Upper lobe of left lung (tissue), 6 donors: ENCODE measurements around the gene CKAP2L. TPM values are rescaled to one million over a fixed set of nuclear protein-coding genes. Genes with fewer than 3 reads are reported as not detected.
A peak's percentile ranks its signal among the peaks of the same experiment; 100 is the strongest.

Experiments
- ATAC-seq, 2 donors: fragments of 200-7000 bp; cut with Tn5 transposase; one replicate each; pipeline ENCODE4 v1.9.1; 2022; ENCODE audit warnings: mild to moderate bottlenecking in 2 of 2, moderate library complexity in 2 of 2; ENCODE audit not compliant: low FRiP score in 2 of 2
- DNase-seq, 2 donors: peaks; one replicate each; pipeline ENCODE4 v3.0.0-alpha.2; 2019 to 2020
- H3K27ac ChIP-seq, 4 donors: fragments of 200-600 bp; sonication (generic); one replicate each; pipeline ENCODE4 v1.5.1; 2016 to 2019
- H3K27me3 ChIP-seq, 4 donors: fragments of 200-600 bp; sonication (generic); one replicate each; pipeline ENCODE4 v1.5.1; 2017 to 2019
- H3K36me3 ChIP-seq, 4 donors: fragments of 200-600 bp; sonication (generic); one replicate each; pipeline ENCODE4 v1.5.1; 2016 to 2019
- H3K4me1 ChIP-seq, 4 donors: fragments of 200-600 bp; sonication (generic); one replicate each; pipeline ENCODE4 v1.5.1; 2018 to 2019
- H3K4me3 ChIP-seq, 4 donors: fragments of 200-600 bp; sonication (generic); one replicate each; pipeline ENCODE4 v1.5.1; 2017 to 2019; ENCODE audit warnings: mild to moderate bottlenecking in 2 of 4, moderate library complexity in 1 of 4
- H3K9me3 ChIP-seq, 4 donors: fragments of 200-600 bp; sonication (generic); one replicate each; pipeline ENCODE4 v1.5.1; 2018 to 2019
- CTCF ChIP-seq, 6 experiments: fragments of 450-650 bp in 4 of 6; fragments of 200-600 bp in 2 of 6; sonication (generic) in 2 of 6; IDR thresholded peaks; one replicate each; pipeline ENCODE4 v1.5.1; 2016 to 2019; ENCODE audit warnings: antibody characterized with exemption in 6 of 6
- EP300 ChIP-seq, 4 donors: sonication (generic); formaldehyde crosslinking; IDR thresholded peaks; one replicate each; pipeline ENCODE4 v1.5.1; 2017; ENCODE audit warnings: antibody characterized with exemption in 4 of 4, control low read depth in 2 of 4
- POLR2A ChIP-seq, 4 donors: fragments of 450-650 bp; IDR thresholded peaks; one replicate each; pipeline ENCODE4 v1.5.1; 2016 to 2017; ENCODE audit warnings: antibody characterized with exemption in 4 of 4, mild to moderate bottlenecking in 2 of 4
- POLR2AphosphoS5 ChIP-seq, 2 donors: sonication (generic); formaldehyde crosslinking; IDR thresholded peaks; one replicate each; pipeline ENCODE4 v1.5.1; 2017; ENCODE audit warnings: antibody characterized with exemption in 2 of 2
- WGBS, 2 donors: methylation state at CpG; one replicate each; pipeline ENCODE4 v1.1.5; 2017 to 2018; 5-methylcytosine and 5-hydroxymethylcytosine counted together
- total RNA-seq, 6 donors: library from RNA; depleted of rRNA in 4 of 6; stranded (reverse); fragments of >200 nt in 4 of 6; gene quantifications; one replicate each; pipeline versions ENCODE4 v1.1.0 to v1.2.1, GENCODE V29; 2016 to 2021
- donor health status: DM: no; HTN: no; CAD: no; lungs with moderate emphysema.
- donor health status: DM: no; HTN: yes; CAD: no; lungs with severe emphysema.

Gene CKAP2L
- total RNA-seq, 6 donors from 2014 or later: 0.49 to 2.3 (median 1.7) TPM

GRCh38 chr2:112811276-112811831 lies 46.9 kb upstream of the CKAP2L start:
- DNase-seq (no peak), ATAC-seq (no peak)
- Histone ChIP-seq H3K4me1 (peaks cover 15 to 26% (median 22%) of the 10 kb centered on the region in 4 donors), H3K9me3 (peaks cover 0 to 2% (median 0%) of the 10 kb centered on the region in 4 donors), H3K27me3 (no peaks in the 10 kb centered on the region), H3K4me3 (no peak overlapping the region), H3K27ac (peak overlapping the region in 1 of 4 donors; percentile 73), H3K36me3 (no peaks in the 10 kb centered on the region)
- TF ChIP-seq POLR2AphosphoS5 (IDR thresholded peaks at IDR 0.05): no peak
- TF ChIP-seq CTCF (IDR thresholded peaks at IDR 0.05): no peak
- no peak for TF ChIP-seq EP300 (IDR thresholded peaks at IDR 0.05)
- no peak for TF ChIP-seq POLR2A (IDR thresholded peaks at IDR 0.05)
- 61 to 72% methylated on average over 3 of the region's 3 CpGs for whole genome bisulfite sequencing, 2 donors

GRCh38 chr2:112809112-112809511 lies 44.7 kb upstream of the CKAP2L start:
- Histone ChIP-seq H3K4me3 (no peak overlapping the region), H3K36me3 (no peaks in the 10 kb centered on the region), H3K4me1 (peaks cover 15 to 26% (median 22%) of the 10 kb centered on the region in 4 donors), H3K27me3 (no peaks in the 10 kb centered on the region), H3K9me3 (peaks cover 0 to 2% (median 0%) of the 10 kb centered on the region in 4 donors), H3K27ac (no peak overlapping the region)
- no peak for DNase-seq
- TF ChIP-seq POLR2A (IDR thresholded peaks at IDR 0.05): no peak
- TF ChIP-seq CTCF (IDR thresholded peaks at IDR 0.05): no peak
- ATAC-seq: no peak

- WGBS, 2 donors: 94 to 100% methylated on average over 3 of the region's 3 CpGs
- ATAC-seq (no peak), DNase-seq (no peak)
- no peaks in the 10 kb centered on the region for H3K27me3 ChIP-seq
- TF ChIP-seq CTCF (IDR thresholded peaks at IDR 0.05): peak in 1 of 6 experiments; percentile 24
- TF ChIP-seq EP300 (IDR thresholded peaks at IDR 0.05): no peak
- H3K36me3 ChIP-seq: no peaks in the 10 kb centered on the region
- H3K27ac ChIP-seq: no peak overlapping the region
- H3K9me3 ChIP-seq: peaks cover 0 to 2% (median 0%) of the 10 kb centered on the region in 4 donors
- H3K4me1 ChIP-seq: peaks cover 12% of the 10 kb centered on the region in 4 donors
- H3K4me3 ChIP-seq: no peak overlapping the region
Observed at GRCh38 chr2:112807233-112807807, 42.9 kb upstream of the CKAP2L start.

GRCh38 chr2:112805542-112805941 lies 41.1 kb upstream of the CKAP2L start:
- DNase-seq (no peak), ATAC-seq (no peak)
- Histone ChIP-seq H3K4me3 (no peak overlapping the region), H3K4me1 (no peaks in the 10 kb centered on the region), H3K27me3 (no peaks in the 10 kb centered on the region), H3K36me3 (no peaks in the 10 kb centered on the region), H3K9me3 (peaks cover 0 to 2% (median 0%) of the 10 kb centered on the region in 4 donors), H3K27ac (no peak overlapping the region)
- no peak for TF ChIP-seq EP300 (IDR thresholded peaks at IDR 0.05)
- 89 to 90% methylated on average over 11 of the region's 11 CpGs for WGBS, 2 donors

GRCh38 chr2:112803691-112804521 lies 39.5 kb upstream of the CKAP2L start:
- no peak for DNase-seq
- 74 to 81% methylated on average over 5 of the region's 5 CpGs for WGBS, 2 donors

More at GRCh38 chr2:112803691-112804521, 39.5 kb upstream of the CKAP2L start:
- H3K4me1 ChIP-seq: no peaks in the 10 kb centered on the region
- TF ChIP-seq CTCF (IDR thresholded peaks at IDR 0.05): no peak
- no peak for TF ChIP-seq EP300 (IDR thresholded peaks at IDR 0.05)
- no peak for TF ChIP-seq POLR2AphosphoS5 (IDR thresholded peaks at IDR 0.05)
- no peak for TF ChIP-seq POLR2A (IDR thresholded peaks at IDR 0.05)
- no peak for ATAC-seq
- H3K27ac ChIP-seq: no peak overlapping the region
- no peaks in the 10 kb centered on the region for H3K36me3 ChIP-seq
- H3K27me3 ChIP-seq: no peaks in the 10 kb centered on the region
- no peak overlapping the region for H3K4me3 ChIP-seq
- H3K9me3 ChIP-seq: peaks cover 0 to 2% (median 0%) of the 10 kb centered on the region in 4 donors
